GM21825 (cell line): Measurements from ENCODE around the gene PDE4D.
A peak's percentile ranks its signal among the peaks of the same experiment; 100 is the strongest.

Experiments used
- ATAC-seq: cut with Tn5 transposase; IDR thresholded peaks from one replicate; pipeline ENCODE4 v1.9.1; 2021; ENCODE audit warnings: mild to moderate bottlenecking, moderate library complexity; ENCODE audit not compliant: unreplicated experiment

The PDE4D gene

DNA sequence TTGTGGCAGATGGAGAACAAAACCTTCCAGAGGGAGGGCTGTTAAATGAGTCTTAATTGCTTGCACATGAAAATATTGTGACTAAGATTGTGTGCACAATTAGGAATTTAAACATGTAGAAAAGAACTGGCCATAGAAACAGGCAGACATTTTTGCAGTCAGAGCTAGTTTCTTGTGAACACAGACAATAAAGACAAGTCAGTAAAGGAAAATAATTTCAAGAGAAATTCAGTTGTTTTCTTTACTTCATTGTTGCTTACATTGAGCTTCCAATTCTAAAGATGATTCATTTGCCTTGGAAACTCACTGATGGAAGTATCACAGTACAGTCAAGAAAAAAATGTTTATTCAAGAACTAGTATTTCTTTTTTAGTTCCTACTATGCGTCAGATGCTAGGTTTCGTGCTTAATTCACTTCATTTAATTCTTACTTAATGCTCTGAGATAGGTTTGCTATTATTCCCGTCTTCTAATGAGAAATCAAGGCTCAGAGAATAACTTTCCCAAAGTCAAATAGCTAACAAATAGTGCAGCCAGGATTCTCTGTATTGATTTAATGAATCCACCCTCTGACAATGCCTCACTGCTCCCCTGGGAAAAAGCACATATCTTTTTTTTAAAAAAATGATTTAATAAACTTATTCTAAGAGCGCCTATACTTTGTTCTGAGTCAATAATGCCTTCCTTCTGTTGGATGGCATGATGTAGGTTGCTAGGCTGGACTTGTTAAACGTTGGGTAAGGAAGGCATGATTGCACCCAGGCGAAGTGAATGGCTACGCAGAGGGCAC is 729.3 kb downstream of the PDE4D start:
- ATAC-seq: no peak

DNA sequence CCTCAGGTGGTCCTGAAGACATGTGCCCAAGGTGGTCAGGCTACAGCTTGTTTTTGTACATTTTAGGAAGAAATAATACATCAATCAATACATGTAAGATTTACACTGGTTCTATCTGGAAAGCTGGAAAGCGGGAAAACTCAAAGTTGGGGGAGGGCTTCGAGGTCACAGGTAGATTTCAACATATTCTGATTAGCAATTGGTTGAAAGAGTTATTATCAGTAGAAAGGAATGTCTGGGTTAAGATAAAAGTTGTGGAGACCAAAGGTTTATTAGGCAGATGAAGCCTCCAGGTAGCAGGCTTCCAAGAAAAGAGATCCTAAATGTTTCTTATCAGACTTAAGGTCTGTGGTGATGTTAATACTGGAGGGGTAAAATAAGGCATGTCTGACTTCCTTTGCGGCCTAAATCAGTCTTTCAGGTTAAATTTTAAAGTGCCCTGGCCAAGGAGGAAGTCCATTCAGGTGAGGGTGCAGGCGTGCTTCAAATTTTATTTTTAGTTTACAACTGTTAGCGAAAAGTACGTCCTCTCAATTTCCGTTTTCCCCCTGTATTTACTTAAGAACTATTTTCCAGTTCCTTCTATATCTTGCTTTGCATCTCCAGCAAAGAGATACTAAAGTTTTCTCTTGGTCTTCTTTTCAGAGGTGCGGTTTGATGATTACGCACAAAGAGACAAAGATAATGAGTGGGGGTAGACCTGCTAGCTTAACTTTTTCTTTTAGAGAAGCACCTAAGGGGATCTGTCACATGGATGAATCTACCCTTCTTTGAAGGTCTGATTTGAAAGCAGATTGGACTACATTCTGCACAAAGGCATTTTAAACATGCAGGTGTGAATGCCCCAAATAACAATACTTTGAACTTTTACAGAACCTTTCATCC is 732.1 kb downstream of the PDE4D start:
- no peak for ATAC-seq

DNA sequence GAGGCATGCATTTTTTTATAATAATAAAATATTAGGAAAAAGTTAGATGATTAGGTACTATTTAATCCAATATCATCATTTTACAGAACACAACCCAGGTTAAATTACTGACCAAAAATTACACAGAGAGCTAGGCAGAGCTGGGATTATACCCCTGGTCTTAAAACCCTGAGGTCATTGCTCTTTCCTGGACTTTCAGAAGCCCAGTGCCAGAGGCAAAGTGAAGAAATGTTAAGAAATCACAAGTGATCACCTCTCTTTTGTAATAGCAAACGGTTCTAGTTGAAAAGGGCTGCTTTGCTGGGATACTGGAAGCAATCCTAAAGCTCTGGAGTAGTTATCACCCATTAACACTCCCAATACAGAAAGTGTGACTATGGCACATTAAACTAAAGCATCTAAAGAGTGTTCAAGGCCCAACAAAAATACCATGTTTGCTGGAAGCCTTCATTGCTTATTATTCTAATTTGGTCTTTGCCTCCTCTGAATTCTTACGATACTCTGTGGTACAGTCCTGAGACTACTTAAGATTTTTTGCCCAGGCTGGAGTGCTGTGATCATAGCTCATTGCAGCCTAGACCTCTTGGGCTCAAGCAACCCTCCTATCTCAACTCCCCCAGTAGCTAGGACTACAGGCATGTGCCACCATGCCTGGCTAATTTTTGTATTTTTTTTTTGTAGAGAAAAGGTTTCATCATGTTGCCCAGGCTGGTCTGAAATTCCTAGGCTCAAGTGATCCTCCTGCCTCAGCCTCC is 734.7 kb downstream of the PDE4D start:
- no peak for ATAC-seq

DNA sequence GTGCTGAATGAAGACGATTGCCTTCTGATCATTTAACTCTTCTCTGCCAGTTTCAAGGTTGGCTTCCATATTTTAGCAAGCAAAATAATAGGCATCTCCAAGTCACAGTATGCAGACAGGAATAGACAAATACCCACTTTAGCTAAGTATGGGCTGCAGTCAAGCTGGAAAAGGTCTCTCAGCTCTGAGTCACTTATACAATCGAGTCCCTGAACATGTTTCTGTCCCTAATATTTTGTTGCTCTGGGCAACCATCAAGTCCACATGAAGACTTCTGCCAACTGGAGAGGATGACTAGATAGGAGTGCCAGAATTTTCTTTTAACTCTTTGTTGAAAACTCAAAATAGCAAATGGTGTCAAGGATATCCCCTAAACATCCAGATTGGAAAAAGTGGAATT is 735.4 kb downstream of the PDE4D start:
- ATAC-seq: no peak

DNA sequence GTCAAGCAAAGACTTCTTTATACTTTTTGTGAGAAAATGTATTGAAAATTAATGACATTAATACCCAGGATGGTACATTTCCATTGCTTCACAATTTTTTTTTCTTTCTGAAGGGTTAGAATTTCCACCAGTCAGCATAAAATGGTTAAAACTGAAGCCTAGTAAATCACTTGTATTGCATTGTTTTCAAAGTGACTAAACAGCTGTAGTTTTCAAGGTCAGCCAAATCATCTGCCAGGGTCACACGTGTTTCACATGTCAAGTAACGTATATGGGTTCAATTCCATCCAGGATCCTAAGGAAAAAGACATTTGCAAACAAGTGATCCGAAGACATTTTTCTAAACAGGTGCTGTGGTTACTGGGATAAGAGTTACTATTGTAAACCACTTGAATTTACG is 736.5 kb downstream of the PDE4D start:
- no peak for ATAC-seq

DNA sequence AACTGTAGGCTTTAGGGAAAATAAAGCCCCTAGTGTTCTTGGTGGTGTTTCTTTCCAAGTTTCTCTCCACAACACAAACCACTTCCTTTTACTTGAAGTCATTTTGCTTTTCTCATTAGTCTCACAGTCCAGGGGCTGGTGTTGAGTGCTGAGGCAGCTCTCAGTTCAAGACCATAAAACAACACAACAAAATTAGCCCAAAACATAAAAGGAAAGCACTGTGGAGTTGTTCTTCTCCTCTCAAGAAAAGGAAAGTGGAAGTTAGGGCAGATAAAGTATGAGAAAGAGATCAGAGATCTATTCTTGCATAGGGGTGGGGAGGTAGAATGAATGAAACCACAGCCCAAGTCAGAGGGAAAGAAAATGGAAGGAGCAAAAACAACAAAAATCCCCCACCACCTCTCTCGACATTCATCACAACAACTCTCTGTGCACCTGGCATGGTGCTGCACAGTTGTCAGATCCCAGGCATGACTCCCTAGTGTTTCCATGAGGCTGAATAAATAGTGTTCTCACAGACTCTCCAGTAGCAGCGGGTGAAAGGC is 740.8 kb downstream of the PDE4D start:
- peak; percentile 55 for ATAC-seq

DNA sequence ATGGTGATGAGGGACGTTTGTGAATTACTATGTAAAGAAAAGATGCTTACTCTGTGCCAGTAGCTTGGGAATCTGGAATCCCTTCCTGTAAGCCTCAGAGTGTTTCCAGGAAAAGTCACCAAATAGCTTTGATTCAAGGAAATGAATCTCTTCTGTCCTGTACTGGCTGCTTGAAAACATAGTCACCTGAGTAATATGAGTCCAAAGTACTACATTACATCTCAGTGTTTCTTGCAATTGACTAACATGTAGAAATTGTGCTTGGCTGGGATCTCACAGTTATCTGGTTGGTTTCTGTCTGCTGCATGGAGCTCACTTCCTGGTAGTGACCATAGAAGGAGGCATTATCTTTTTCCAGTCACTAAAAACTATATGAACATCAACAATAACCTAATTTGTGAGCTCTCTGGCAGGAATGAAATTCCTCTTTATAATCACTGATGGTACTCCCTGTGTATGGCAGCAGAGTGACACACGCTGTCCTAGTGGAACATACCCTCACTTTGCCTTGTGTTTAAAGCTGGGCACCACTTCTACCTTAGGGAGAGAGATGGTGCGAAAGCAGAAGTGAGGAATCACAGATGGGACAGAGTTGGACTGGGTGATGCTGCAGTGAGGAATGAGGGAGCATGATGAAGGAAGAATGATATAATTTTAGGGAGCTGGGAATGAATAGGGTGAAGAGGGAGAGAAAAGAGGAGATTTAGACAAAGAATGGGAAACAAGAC is 742.2 kb downstream of the PDE4D start:
- ATAC-seq: no peak

DNA sequence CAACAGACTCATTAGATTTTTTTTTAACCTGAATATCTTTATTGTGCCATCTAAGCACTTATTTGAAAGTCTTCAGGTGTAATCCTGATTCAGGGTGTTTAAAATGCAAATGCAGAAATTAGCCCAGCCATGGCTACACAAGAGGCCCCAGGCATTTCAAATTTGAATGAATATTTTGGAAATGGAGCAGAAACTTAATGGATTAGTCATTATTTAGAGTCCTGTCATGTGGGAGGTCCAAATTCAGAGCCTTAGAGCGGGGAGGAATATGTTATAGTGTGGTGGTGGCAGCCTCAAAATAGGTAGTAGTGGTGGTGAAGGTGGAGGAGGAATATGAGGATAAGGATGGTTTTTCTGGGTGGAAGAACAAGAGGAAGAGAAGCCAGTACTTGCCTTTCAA is 743.7 kb downstream of the PDE4D start:
- ATAC-seq: no peak

DNA sequence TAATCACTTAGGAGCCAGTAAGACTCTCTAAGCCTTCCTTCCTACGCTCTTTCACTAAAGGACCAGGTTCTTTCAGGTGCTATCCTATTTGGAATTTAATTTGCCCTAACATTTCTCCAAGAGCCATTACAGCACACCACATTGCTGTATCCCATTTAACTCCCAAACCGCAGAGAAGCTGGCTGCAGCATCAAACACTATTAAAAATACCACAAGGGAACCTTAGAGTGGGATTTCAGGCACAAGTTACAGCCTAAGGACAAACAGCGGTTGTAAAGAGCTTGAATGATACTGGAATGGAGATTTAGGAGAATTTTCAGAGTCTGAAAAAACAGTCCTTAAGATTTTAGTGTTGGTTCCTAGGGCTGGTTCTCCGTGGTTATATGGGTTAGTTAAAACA is 744.3 kb downstream of the PDE4D start:
- no peak for ATAC-seq

DNA sequence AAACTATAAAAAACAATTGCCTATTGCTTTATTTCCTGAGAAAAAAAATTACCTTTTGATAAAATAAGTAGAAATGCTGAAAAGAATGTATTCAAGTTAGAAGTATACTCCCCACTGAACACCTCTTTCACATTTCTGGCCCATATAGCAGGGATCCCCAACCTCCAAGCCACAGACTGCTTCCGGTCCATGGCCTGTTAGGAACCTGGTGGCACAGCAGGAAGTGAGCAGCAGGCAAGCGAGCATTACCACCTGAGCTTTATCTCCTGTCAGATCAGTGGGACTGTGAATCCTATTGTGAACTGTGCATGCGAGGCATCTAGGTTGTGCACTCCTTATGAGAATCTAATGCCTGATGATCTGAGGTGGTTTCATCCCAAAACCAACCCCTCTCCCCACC is 746.8 kb downstream of the PDE4D start:
- no peak for ATAC-seq

DNA sequence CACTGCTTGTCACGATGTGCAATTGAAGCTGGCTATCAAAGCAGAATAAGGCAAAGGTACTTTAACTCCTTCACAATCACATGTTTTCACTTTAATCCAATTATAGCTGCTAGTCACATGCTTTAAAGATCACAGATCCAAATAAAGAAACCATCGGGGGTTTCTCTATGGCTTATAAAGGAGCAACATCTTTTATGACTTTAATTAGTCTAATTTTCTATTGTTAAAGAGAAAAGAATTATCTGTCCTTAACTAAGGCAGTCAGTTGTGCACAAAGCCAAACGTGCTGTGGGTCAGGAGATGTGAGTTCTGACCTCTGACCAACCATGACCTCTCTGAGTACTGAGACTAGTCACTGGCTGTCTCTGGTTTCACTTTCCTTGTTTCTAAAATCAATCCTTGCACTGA is 749.6 kb downstream of the PDE4D start:
- peak; percentile 91 for ATAC-seq

DNA sequence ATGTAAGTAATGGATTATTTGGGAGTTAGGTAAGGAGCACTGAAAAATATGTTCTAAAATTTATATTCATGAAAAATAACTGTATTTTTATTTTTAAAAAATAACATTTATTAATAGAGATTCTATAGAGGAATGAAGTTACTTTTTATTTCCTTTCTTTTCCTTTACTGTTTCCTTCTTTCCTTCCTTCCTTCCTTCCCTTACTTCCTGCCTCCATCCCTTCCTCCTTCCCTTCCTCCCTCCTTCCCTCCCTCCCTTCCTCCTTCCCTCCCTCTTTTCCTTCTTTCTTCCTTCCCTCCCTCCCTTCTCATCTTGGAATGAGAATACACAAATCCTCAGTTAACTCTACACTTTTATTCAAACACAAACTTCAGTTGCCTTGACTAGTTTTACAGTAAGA is 750.6 kb downstream of the PDE4D start:
- no peak for ATAC-seq

DNA sequence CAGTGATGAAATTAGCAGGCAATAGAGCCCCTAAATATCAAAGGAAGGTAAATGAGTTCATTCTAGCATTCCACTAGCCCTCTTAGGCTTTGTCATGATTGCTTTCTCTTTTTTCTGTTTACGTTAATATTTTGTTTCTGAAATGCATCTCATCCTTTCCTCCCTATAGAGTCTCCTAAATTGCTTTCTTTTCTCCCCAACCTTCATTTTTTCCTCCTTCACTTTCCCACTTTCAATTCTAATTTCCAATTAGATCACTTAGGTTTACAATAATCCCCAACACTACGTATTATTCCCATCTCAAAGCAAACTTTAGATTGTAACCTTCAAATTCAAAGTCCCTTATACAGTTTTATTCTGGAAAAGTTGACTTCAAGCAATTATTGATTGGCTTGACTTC is 751.4 kb downstream of the PDE4D start:
- ATAC-seq: no peak

DNA sequence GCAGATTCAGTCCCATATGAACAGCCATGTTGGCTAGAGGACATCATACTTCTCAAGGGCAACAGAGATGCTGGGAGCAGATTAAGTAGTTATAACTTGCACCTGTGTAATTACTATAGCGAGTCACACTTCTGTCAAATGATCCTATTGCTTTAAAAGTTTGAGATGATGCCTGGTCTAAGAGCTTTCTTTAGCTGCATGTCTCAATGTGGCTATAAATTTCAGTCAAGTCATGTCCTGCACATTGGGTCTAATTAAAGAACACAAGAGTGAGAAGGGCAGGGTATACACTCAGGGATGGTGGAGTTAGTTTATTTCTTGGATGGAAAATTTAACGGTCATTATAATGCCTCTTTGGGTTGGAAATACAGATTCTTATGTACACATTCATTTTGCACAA is 753.4 kb downstream of the PDE4D start:
- ATAC-seq: no peak

DNA sequence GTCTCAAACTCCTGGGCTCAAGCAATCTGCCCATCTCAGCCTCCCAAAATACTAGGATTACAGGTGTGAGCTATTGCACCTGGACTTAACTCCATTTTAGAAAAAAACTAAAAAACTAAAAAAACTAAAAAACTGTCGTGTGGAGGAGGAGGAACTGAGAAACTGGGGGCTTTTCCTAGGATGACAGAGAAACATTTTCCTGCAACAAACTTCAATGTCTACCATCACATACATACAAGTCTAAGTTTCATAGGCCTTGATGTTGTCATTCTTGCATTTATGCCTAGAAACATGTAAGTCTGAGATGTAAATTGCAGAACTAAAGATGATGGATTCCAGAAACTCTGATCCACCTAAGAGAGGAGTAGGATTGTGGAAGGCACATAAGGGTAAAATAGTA is 753.8 kb downstream of the PDE4D start:
- ATAC-seq: no peak

DNA sequence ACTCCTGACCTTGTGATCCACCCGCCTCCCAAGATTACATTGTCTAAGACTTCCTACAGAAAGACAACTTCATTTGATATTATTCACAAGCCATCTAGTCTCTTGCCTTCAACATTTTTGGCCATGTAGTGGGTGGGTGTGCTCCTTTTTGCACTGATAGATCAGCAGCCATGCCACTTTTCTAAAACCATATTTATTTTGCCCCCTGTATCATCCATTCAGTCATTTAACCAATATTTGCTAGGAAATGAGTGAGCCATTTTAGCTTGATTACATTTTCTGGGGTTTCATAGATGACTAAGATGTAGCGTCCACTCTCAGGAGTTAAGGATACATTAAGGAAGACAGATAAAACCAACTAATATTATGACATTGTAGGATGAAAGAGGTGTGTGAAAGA is 755.0 kb downstream of the PDE4D start:
- no peak for ATAC-seq

DNA sequence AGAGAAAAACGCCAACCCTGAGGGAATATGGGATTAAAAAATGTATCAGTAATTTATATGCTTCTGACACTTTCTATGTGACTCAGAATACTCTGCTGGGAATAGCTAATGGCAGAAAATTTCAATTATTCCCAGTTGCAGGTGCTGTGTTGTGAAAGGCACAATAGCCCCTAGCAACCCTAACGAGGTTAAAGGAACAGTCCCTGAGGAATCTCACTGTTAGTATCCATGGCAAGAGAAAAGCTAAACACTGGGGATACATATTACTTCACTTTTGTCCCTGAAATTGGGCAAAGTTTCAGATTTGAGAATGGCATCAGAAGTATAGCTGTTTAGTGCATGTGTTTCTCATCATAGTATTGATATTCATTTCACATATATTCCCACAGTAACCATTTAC is 755.7 kb downstream of the PDE4D start:
- ATAC-seq: no peak

DNA sequence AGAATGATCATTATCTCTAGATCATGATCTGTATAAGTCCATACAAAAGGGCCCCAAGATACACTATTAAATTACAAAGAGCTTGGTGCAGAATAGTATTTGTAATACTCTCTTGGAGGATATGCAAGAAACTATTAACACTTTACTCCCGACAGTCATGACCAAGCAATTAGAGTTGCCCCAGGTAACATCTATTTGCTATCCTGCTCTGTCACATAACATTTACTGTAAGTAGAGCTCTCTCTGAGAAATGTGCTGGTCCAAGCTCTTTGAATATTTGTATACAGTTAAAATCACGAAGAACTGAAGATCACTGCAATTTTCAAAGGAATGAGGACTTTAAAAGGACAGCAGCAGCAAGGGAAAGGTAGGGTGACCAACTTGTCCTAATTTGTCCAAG is 757.0 kb downstream of the PDE4D start:
- ATAC-seq: no peak

DNA sequence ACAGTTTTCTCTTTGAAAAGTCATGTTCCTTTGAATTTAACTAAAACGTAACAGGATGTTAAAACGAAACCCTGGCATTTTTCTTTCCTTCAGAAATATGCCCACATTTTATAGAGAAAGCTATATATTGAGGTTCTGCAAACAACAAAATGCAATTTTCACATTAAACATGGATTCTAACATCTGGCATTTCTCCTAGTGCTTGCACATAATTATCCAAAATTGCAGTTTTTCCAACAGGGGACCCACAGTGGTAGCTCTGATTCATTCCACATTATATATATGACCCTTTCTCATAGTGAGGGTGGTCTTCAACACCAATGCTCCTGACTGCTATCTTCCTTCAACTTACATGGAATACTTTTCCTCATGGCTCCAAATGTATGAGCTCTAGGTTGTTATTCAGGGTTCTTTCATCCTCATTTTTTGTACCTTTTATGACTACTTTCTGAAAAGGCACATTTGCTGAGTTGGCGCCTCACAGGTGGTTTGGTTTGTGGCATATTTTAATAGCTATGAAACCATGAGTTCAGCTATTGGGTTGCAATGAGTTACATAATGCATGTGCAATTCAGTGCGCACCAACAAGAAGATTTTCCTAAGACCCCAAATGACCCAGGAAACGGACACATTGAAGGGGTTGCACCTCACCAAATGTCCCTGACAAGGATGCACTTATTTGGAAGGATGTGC is 758.9 kb downstream of the PDE4D start:
- ATAC-seq: no peak

DNA sequence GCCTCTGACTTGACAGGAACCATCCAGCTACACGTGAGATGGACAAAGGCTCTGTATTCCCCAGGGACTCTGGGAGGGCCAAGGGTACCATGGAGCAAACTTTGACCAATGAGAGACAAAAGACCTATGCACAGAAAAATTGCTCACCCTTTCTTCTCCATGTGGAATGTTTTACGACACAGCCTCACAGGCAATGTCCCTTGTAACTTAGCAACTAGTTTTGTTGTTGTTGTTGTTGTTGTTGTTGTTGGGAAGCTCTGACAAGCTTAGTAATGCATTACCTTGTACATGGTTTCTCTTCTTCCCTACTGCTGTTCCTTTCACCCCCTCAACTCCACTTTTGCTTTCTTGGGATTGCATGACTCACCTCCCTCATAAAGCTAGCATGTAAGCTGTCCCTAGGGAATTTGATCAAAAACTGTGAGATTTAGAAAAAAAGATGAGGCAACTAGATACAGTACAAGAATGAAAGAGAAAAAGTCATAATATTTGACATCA is 759.7 kb downstream of the PDE4D start:
- no peak for ATAC-seq
